ENCODE results near the gene AUTS2. TPM values are rescaled to one million over a fixed set of nuclear protein-coding genes. Genes with fewer than 3 reads are reported as not detected.

Gene AUTS2
- total and polyA plus RNA-seq, 2 of the 8 experiments (the other 6 are each of a cell fraction or from before 2014, with no cell fraction given): 25.9 to 101 TPM

DNA sequence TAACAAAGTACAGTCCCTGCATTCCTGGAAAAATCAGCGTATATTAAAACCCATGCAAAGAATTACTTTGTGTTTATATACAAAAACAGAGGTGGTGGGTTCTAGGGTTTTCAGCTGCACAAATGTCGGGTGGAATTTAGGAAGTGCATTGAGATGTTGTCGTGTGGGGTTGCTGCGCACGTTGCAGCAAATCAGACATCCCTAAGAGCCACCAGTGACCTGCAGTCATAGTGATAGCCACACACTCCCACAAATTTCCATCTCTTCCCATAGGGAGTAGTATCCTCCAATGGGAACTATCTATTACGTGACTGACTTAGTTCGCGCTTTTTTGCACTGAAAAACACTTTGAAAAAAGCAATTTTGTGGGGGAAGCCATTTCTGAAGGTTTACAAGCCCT, 1158.5 kb downstream of the AUTS2 start:
- H3K23ac ChIP-seq (ENCODE audit: insufficient read length): no peak overlapping the region
- TF ChIP-seq FOSL1 (IDR thresholded peaks at IDR 0.05; ENCODE audit: insufficient read depth, low read depth, low read length) (no peak), RFX5 (IDR thresholded peaks at IDR 0.05; ENCODE audit: borderline replicate concordance, low read depth, low read length) (no peak), SIX5 (IDR thresholded peaks at IDR 0.05; ENCODE audit: low read depth, low read length) (no peak), SP1 (IDR thresholded peaks at IDR 0.05; ENCODE audit: low read depth, low read length) (no peak), RNF2 (IDR thresholded peaks at IDR 0.05; ENCODE audit: borderline replicate concordance, low read depth, low read length, missing control alignments, poor library complexity, severe bottlenecking) (no peak), MAFK (IDR thresholded peaks at IDR 0.05; ENCODE audit: low read depth, low read length) (no peak), KDM4A (IDR thresholded peaks at IDR 0.05; ENCODE audit: low read depth, low read length, severe bottlenecking) (no peak), CBX8 (IDR thresholded peaks at IDR 0.05; ENCODE audit: borderline replicate concordance, low read depth, low read length) (no peak), GABPA (IDR thresholded peaks at IDR 0.05; ENCODE audit: borderline replicate concordance, insufficient read depth, low read length) (no peak), SIRT6 (IDR thresholded peaks at IDR 0.05; ENCODE audit: low read length) (no peak)
- H3K14ac ChIP-seq (ENCODE audit: insufficient read length): no peak overlapping the region
- no peak overlapping the region for H2BK20ac ChIP-seq (ENCODE audit: low read length)
- no peak overlapping the region for H2BK120ac ChIP-seq (replicated peaks; ENCODE audit: low read depth, low read length)
- CTCF ChIA-PET (ENCODE audit: partially characterized antibody): interaction anchor here (1.1 kb wide), 1 partner anchor 172 kb away, joined by 3 read pairs; no protein-coding TSS in a partner anchor
- peaks cover 18 to 25% of the 10 kb centered on the region in 2 experiments for H4K20me1 ChIP-seq (replicated peaks in 1 of 2; ENCODE audit: control insufficient read depth in 1 of 2, insufficient read depth in 2 of 2, low read length in 2 of 2)
- H2BK12ac ChIP-seq (ENCODE audit: low read depth, low read length): no peak overlapping the region
- no peaks in the 10 kb centered on the region; the same call in 1 of the 2 replicates for H3K23me2 ChIP-seq (ENCODE audit: low read depth, low read length)
- no peak overlapping the region for H4K91ac ChIP-seq (replicated peaks; ENCODE audit: insufficient read length, low read length)
- H2BK15ac ChIP-seq (ENCODE audit: low read length): no peak overlapping the region
- no peak overlapping the region for H2AFZ ChIP-seq (ENCODE audit: low read length)
- H3K79me1 ChIP-seq (ENCODE audit: low read depth, low read length): peaks cover 23% of the 10 kb centered on the region
- no peak overlapping the region for H3K4me2 ChIP-seq (ENCODE audit: insufficient read depth in 1 of 2, low read depth in 2 of 2, low read length in 2 of 2)
- H3K4me1 ChIP-seq (replicated peaks in 1 of 4; ENCODE audit: control insufficient read depth in 3 of 4, insufficient read depth in 4 of 4, low read length in 3 of 4): peaks cover 1 to 8% (median 6%) of the 10 kb centered on the region in 4 experiments; a peak in 5 of 7 replicates
- H3K9ac ChIP-seq (replicated peaks in 1 of 4; ENCODE audit: extremely low read depth in 1 of 4, low read depth in 3 of 4, low read length in 3 of 4): no peak overlapping the region
- no peak overlapping the region for H3K27ac ChIP-seq (ENCODE audit: low read depth, low read length)
- H3K36me3 ChIP-seq (ENCODE audit: control insufficient read depth in 2 of 4, insufficient read depth in 4 of 4, low read length in 3 of 4): peaks cover 0 to 4% (median 2%) of the 10 kb centered on the region in 4 experiments; a peak in 3 of 8 replicates
- no peak overlapping the region for H3K4me3 ChIP-seq (ENCODE audit: extremely low read depth in 1 of 4, insufficient read depth in 2 of 4, low read depth in 3 of 4, low read length in 4 of 4)
- H3K9me3 ChIP-seq (ENCODE audit: insufficient read depth in 2 of 2, low read depth in 1 of 2, low read length in 1 of 2): no peaks in the 10 kb centered on the region
- no peak overlapping the region for H3K56ac ChIP-seq (replicated peaks; ENCODE audit: insufficient read length, low read depth, low read length)
- no peak overlapping the region for H4K5ac ChIP-seq (ENCODE audit: insufficient read length, low read depth, low read length)
- H3K4ac ChIP-seq (replicated peaks; ENCODE audit: insufficient read length, low read depth, low read length): no peak overlapping the region
- H2AK5ac ChIP-seq (ENCODE audit: low read depth, low read length): no peak overlapping the region
- no peak overlapping the region for H2BK5ac ChIP-seq (ENCODE audit: low read depth, low read length)
- peak in 1 of 2 experiments; percentile 30 for DNase-seq (ENCODE audit: low read depth in 1 of 2, low spot score in 2 of 2)
- H4K8ac ChIP-seq (ENCODE audit: extremely low read depth, insufficient read depth, low read length): no peak overlapping the region
- FAIRE-seq: no peak
- 94% methylated on average over 8 of the region's 8 CpGs; no CpG with 5 or more reads in 1 of the 2 experiments for whole genome bisulfite sequencing, 2 experiments (ENCODE audit: extremely low coverage in 1 of 2, insufficient coverage in 1 of 2, insufficient read length in 1 of 2, insufficient replicate concordance in 2 of 2, low coverage in 1 of 2, low lambda C conversion rate in 2 of 2, missing lambda C conversion rate in 1 of 2)
- H3K18ac ChIP-seq (ENCODE audit: extremely low read depth, low read length): no peak overlapping the region
- H3K27me3 ChIP-seq (replicated peaks in 1 of 4; ENCODE audit: control insufficient read depth in 3 of 4, extremely low read depth in 1 of 4, insufficient read depth in 3 of 4, low read length in 3 of 4): no peaks in the 10 kb centered on the region
- POLR2A ChIA-PET (ENCODE audit: partially characterized antibody): no interaction called here
- peaks cover 21 to 96% of the 10 kb centered on the region in 2 experiments for H3K79me2 ChIP-seq (ENCODE audit: control insufficient read depth in 1 of 2, insufficient read depth in 2 of 2, low read length in 2 of 2)
